Coronary artery (tissue), 2 donors: ENCODE results near the gene C5orf58.

Source experiments
- DNase-seq: peaks from one replicate; pipeline ENCODE4 v3.0.0-alpha.2; 2017; ENCODE audit warnings: low spot score
- H3K27ac ChIP-seq, 2 donors: fragments of 200-600 bp; sonication (generic); one replicate each; pipeline ENCODE4 v1.5.1; 2016 to 2019
- H3K4me3 ChIP-seq: fragments of 200-600 bp; sonication (generic); 2 replicates; pipeline ENCODE4 v1.5.1; 2016; ENCODE audit warnings: mild to moderate bottlenecking, moderate library complexity
- CTCF ChIP-seq: fragments of 200-600 bp; sonication (generic); IDR thresholded peaks from one replicate; pipeline ENCODE4 v1.5.1; 2019; ENCODE audit warnings: antibody characterized with exemption

Gene C5orf58

GRCh38 chr5:170278611-170279458, 46.0 kb downstream of the C5orf58 start:
- peak overlapping the region in 1 of 2 donors; percentile 1 for H3K27ac ChIP-seq
- no peak for TF ChIP-seq CTCF
- H3K4me3 ChIP-seq = no peak overlapping the region
- no peak for DNase-seq

DNA sequence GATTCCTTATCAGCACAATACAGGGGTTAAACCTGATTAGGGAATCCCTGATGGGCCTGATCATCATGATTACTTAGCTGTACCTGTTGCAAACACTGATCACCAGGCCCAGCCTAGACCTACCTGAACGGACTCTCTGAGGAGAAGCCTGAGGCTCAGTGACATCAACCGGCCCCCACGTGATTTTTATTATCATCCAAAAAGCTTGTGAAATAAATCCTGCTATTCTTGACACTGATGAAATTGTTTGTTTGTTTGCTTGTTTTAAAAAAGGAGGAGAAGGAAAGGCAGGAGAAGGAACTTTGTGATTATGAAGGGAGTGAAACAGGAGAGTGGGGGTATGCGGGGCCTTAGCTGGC, 46.7 kb downstream of the C5orf58 start:
- Histone ChIP-seq H3K27ac (peak overlapping the region in 1 of 2 donors; percentile 1), H3K4me3 (no peak overlapping the region)
- DNase-seq = no peak
- no peak for TF ChIP-seq CTCF

- DNase-seq = no peak
- Histone ChIP-seq H3K4me3 (no peak overlapping the region), H3K27ac (peak overlapping the region in 1 of 2 donors; percentile 17)
- no peak for TF ChIP-seq CTCF
These were observed 47.3 kb downstream of the C5orf58 start for GRCh38 chr5:170280011-170280493.

GRCh38 chr5:170283296-170283695, 50.5 kb downstream of the C5orf58 start:
- DNase-seq = no peak
- Histone ChIP-seq H3K27ac (no peak overlapping the region), H3K4me3 (no peak overlapping the region)
- no peak for TF ChIP-seq CTCF

DNA sequence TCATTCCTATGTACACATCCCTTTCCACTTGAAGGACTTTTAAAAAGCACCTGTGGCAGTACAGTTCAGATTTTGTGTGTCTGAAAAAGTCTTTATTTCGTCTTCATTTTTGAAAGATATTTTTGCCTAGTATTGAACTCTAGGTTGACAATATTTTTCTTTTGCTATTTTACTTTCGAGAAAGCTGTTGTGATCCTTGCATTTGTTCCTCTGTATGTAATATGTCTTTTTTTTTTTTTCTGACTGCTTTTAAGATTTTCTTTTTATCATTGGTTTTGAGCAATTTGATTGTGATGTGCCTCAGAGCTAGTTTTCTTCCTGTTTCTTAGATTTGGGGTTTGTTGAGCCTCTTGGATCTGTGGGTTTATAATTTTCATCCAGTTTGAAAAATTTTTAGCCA, 51.4 kb downstream of the C5orf58 start:
- Histone ChIP-seq H3K4me3 (no peak overlapping the region), H3K27ac (no peak overlapping the region)
- no peak for DNase-seq
- no peak for TF ChIP-seq CTCF

- DNase-seq = no peak
- Histone ChIP-seq H3K27ac (no peak overlapping the region), H3K4me3 (no peak overlapping the region)
- TF ChIP-seq CTCF = no peak
These were observed 52.4 kb downstream of the C5orf58 start for GRCh38 chr5:170285181-170285580.

GRCh38 chr5:170286386-170286925, 53.7 kb downstream of the C5orf58 start:
- H3K4me3 ChIP-seq = no peak overlapping the region
- no peak for DNase-seq
- TF ChIP-seq CTCF = no peak
- H3K27ac ChIP-seq = no peak overlapping the region
